Right ventricle myocardium superior (tissue), 1 donor: ENCODE measurements around the gene HTR1D. TPM values are rescaled to one million over a fixed set of nuclear protein-coding genes. Genes with fewer than 3 reads are reported as not detected.
"Not testable (repeated sequence)": the region's sequence is repeated elsewhere in the genome, so short reads cannot be mapped to it uniquely, and the experiment has no call there.

Source experiments
- ATAC-seq: fragments of 200-7000 bp; cut with Tn5 transposase; one replicate; pipeline ENCODE4 v1.9.1; 2020; ENCODE audit warnings: mild to moderate bottlenecking; ENCODE audit not compliant: poor library complexity
- DNase-seq: peaks from one replicate; pipeline ENCODE4 v3.0.0-alpha.2; 2020
- intact Hi-C: fragments of 100-400 bp; cut with DNase I; formaldehyde crosslinking; loops from one replicate; pipeline ENCODE4 v1.11.2; 2022
- long read RNA-seq: library from polyadenylated mRNA; unstranded; transcript quantifications from one replicate; pipeline ENCODE4 v2.0.0, GENCODE V29; 2021
- total RNA-seq: library from RNA; stranded (reverse); fragmentation: NEBNext Ultra II Directional; extraction: Animal tissue kit (Norgen Biotek cat#: 25700); gene quantifications from one replicate; pipeline ENCODE4 v1.2.1, GENCODE V29; 2021
- donor health status: DM: no; HTN: yes; CAD: no; lungs with severe emphysema.

Gene HTR1D, protein sequence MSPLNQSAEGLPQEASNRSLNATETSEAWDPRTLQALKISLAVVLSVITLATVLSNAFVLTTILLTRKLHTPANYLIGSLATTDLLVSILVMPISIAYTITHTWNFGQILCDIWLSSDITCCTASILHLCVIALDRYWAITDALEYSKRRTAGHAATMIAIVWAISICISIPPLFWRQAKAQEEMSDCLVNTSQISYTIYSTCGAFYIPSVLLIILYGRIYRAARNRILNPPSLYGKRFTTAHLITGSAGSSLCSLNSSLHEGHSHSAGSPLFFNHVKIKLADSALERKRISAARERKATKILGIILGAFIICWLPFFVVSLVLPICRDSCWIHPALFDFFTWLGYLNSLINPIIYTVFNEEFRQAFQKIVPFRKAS
- not detected for total RNA-seq
- long read RNA-seq = 0 reads

DNA sequence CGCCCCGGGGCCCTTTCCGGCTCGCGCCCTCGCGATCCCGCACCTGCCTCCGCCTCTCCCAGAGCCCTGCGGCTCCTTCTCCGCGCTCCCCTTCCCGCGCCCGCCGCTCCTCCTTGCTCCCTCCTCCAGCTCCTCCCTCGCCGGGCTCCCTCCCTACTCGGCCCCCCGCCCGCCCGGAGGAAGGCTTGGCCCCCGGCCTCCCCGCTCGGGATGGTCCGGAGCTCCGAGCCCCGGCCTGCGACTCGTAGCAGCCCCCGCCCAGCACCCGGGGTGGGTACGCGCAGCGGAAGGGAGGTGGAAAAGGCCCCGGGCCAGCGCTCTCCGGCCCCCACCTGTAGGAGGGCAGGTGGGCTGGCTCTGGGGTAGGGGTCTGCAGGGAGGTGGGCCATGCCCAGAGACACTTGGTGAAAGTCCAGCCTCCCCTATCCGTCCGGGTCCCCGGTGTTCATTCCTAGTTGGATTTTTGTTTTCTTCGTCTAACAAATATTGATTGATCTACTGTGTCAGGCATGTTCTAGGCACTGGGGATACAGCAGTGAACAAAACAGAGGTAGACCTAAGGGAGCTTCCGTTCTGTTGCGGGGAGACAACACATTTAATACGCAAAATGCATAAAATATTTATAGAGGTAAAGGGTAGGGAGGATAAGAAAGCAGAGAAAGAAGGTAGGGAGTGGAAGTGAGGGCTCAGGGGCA, at the start of gene HTR1D:
Gene HTR1D (minus strand): TSS at position 82 of the 695 bp plus-strand sequence. CDS start 23,283 bp downstream, outside the sequence.
- ATAC-seq (peak; percentile 12), DNase-seq (no peak)
- intact Hi-C loops = loop anchor here (10.0 kb wide), 1 partner anchor 57 kb away; no protein-coding TSS in a partner anchor

DNA sequence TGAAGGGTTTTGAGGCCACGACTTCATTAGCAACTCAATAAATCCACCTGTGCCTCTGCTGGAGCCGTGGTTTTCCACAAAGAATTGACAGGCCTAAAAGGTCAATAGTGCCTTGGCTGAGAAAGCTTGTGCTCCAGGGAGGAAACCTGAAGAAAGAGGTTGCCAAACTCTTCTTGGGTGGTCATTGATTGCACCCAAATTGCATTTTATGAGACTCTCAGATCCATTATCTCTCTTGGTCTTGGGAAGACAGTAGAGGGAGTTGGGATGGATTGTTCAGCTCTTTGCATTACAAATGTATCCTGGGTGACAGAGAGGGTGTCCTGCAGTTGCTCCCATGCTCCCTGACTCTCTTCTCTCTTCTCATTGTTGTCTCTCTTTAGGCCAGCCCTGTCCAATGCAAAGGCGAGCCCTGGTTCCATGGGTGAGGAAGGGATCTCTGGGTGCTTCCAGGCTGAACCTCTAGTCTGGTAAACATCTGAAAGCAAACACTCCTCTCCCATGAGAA, 46.1 kb upstream of the HTR1D start:
- intact Hi-C loops = loop anchor here (10.0 kb wide), 1 partner anchor 289 kb away; the partner anchor contains the start of gene LACTBL1
- ATAC-seq = no peak

DNA sequence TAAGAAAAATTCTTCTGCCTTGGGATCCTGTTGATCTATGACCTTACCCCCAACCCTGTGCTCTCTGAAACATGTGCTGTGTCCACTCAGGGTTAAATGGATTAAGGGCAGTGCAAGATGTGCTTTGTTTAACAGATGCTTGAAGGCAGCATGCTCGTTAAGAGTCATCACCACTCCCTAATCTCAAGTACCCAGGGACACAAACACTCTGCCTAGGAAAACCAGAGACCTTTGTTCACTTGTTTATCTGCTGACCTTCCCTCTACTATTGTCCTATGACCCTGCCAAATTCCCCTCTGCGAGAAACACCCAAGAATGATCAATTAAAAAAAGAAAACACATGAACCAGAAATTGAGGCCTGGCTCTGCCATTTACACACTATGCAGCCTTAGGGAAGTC, 40.8 kb upstream of the HTR1D start:
- DNase-seq, intact Hi-C loops, ATAC-seq: not testable (repeated sequence)

More for the DNA sequence above, 46.1 kb upstream of the HTR1D start:
- DNase-seq = no peak

DNA sequence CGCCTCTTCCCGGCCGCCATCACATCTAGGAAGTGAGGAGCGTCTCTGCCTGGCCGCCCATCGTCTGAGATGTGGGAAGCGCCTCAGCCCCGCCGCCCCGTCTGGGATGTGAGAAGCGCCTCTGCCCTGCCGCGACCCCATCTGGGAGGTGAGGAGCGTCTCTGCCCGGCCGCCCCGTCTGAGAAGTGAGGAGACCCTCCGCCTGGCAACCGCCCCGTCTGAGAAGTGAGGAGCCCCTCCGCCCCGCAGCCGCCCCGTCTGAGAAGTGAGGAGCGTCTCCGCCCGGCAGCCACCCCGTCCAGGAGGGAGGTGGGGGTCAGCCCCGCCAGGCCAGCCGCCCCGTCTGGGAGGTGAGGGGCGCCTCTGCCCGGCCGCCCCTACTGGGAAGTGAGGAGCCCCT, 40.1 kb upstream of the HTR1D start:
- ATAC-seq, intact Hi-C loops, DNase-seq: not testable (repeated sequence)

DNA sequence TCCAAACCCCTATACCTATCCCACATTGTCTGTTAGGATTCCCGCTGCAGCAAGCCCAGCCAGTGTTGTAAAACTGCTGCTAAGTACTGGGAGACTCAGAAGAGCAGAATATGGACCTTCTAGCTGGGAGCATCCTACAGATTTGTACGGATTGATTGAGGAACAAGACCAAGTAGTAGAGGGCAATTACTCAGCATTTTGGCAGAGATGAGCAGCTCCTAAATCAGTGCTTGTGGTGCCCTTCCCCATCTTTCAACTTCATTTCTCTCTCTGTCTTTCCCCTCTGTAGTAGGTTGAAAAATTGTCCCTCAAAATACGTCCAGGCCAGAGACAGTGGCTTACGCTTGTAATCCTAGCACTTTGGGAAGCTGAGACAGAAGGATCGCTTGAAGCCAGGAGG, 37.3 kb upstream of the HTR1D start:
- ATAC-seq = no peak
- intact Hi-C loops = no loop called here
- no peak for DNase-seq

DNA sequence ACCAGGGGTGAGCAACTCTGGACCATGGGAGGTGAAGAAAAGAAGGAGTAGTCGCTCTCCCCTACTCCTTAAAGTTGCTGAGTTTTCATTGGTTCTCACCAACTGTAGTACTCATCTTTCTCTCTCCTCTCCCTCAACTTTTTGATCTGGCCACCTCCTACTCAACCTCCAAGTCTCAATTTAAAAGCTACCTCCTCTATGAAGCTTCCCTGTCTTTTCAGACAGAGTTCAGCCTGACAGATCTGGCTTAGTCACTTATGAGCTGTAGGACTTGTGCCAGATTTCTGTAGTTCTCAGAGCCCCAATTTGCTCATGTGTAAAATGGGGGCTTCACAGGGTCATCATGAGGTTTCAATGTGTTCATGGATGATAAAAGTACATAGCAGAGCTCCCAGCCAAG, 34.5 kb upstream of the HTR1D start:
- intact Hi-C loops = no loop called here
- no peak for DNase-seq
- no peak for ATAC-seq

DNA sequence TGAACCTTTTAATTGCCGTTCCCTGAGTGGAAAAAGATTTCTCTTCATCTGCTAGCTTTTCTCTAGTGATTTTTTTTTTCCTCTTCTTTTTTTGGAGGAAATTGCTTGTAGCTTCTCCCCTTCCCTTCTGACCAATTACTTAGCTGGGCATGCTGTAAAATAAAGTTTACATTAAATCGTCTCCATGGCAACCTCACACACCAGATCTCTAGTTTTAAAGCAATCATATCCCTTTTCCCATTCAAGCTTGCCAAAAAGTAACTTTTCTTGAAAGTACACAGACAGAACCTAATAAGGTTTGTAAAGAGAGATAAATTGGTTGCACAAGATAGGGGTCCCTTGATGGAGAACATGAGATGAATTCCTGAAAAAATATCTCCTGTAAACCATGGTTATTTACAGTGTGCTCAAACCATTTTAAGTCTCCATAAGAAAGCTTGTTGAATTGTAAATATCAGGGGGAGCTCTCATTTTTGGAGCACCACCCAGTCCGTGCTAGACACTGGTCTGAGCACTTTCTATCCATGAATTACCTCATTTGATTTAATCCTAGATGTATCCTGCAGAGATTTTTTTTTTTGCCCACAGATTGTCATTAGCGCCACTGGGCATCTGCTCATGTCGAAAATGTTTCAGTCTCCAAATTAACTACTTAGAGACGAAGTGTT, 32.6 kb upstream of the HTR1D start:
- ATAC-seq = no peak
- intact Hi-C loops = no loop called here
- DNase-seq = no peak

DNA sequence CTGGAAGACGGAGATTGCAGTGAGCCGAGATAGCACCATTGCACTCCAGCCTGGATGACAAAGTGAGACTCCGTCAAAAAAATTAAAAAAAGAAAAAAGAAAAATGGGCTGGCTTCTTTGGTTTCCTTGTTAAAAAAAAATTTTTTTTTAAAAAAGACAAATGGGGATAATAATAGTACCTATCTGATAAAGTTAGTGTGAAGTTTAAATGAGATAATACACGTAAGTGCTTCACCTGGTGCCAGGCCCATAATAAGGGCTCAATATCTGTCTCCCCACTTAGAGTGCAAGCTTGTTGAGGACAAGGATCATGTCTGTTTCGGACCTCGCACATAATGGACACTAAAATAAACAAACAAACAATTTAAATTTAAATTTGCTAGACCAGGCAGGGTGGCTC, 30.0 kb upstream of the HTR1D start:
- DNase-seq = no peak
- intact Hi-C loops = no loop called here
- ATAC-seq = no peak

DNA sequence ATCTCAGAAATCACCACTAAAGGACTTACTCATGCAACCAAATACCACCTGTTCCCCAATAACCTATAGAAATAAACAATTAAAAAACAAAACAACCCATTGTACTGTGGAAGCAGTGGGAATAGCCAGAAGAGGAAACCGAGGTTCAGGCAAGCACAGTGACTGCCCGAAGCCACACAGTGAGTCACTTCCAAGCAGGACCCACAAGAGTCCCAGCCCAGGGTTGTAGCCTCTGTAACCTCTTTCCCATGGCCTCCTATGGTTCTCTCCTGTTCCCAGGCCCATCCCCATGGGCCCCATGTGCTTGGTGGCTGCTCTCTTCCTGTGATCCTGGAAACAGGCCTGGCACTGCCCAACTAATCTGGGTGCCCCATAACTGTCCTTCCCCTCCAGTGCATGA, 29.0 kb upstream of the HTR1D start:
- ATAC-seq (no peak), DNase-seq (no peak)
- intact Hi-C loops = no loop called here

DNA sequence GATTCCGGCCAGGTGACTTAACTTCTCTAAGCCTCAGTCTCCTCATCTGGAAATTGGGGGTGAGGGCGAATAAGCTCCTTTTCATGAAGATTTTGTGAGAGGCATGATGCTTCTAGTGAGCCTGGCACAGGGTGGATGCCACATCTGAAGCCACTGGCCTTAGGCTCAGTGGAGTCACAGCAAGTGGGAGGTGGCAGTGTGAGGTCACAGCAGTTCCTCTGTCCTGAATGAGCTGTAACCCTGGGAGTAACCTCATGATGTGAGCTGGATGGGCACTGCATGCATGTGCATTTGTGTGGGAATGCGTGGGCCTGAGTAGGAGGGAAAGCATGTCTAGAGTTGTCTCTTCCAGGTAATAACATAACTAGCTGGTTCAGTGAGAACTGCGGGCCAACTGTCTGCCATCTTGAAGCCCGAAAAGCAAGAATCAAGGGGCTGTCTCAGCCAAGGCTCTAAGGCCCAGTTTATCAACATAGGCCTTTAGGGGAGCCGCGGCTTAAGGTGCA, 27.0 kb upstream of the HTR1D start:
- intact Hi-C loops = no loop called here
- DNase-seq (no peak), ATAC-seq (no peak)

DNA sequence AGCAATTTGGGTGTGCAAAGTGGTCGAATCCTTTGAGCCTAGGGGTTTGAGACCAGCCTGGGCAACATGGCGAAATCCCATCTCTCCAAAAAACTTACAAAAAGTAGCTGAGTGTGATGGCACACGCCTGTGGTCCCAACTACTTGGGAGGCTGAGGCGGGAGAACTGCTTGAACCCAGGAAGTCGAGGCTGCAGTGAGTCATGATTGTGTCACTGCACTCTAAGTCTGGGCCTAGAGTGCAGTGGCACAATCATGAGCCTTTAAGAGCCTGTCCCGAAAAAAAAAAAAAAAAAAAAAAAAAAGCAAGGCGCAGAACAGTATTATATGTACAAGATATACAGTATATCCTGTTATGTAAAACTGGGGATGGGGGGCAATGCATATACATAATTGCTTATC, 25.1 kb upstream of the HTR1D start:
- intact Hi-C loops = no loop called here
- DNase-seq (no peak), ATAC-seq (no peak)

DNA sequence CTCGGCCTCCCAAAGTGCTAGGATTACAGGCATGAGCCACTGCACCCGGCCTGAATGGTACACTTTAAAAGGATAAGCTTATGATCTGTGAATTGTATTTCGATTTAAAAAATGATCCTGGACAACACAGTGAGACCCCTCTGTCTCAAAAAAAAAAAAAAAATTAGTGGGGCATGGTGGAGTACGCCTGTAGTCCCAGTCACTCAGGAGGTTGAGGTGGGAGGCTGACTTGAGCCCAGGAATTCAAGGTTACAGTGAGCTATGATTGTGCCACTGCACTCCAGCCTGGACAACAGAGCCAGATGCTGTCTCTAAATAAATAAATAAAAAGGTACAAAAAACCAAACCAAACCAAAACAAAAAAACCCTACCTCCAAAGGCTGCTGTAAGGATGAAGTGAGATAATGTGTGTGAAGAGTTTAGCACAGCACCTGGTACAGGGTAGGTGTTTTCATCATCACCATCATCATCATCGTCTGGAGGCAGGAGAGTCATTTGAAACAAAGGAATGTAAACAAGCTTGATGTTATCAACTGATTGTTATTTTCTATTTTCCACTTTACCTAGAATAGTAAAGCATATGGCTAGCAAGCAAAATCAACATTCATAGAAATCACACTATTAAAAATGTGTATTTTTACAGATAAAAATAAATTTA, 22.5 kb upstream of the HTR1D start:
- intact Hi-C loops = no loop called here
- no peak for ATAC-seq
- no peak for DNase-seq

DNA sequence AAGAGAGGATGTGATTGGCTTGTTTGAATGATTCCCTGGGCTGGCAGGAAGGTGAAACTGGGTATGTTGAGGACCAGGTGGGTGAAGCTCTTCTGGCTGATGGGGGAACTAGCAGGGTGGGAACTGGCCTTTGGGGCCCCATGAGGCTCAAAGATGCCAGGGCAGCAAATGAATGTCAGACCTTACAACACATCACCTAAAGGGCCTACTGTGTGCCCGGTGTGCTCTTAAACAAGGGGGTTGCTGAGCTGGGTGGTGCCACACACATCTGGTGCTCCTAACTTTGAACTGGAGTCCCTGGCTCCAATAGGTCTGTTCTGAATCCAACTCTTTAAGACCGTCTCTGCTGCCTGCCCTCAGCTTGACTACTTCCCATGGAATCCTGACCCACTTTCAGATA, 21.3 kb upstream of the HTR1D start:
- intact Hi-C loops = no loop called here
- DNase-seq = no peak
- ATAC-seq = no peak

DNA sequence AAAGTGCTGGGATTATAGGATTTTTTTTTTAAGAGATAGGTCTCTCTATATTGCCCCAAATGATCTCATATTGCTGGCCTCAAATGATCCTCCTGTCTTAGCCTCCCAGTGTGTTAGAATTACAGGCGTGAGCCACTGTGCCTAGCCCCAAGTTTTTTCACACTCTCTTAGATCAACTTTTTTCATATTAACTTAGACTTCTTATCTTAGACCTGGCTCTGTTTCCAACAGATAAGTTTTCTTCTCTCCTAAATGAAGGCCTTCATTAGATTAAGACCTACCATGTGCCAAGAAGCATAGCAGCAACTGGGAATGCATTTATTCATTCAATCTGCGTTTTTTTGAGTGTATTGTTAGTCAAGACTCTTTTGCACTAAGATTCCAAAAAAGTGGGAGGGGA, 20.2 kb upstream of the HTR1D start:
- ATAC-seq = no peak
- intact Hi-C loops = no loop called here
- DNase-seq = no peak

DNA sequence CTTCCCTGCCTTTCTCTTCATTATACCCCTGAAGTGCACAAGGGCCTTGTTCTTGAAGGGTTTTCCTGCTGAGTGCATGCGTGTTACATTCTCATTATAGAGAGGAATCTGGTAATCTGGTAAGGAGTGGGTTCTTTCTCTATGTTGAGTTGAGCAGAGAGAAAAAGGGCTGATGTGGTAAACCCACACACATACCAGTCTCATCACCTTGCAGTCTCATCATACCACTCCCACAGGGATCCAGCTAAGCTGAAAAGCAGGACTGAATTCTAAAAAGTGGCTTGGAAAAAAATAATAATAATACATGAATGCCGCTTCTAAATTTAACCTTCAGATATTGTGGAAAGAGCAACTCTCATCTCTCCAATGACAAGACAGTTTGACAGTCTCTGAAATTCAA, 10.5 kb upstream of the HTR1D start:
- ATAC-seq = no peak
- intact Hi-C loops = no loop called here
- DNase-seq = no peak

DNA sequence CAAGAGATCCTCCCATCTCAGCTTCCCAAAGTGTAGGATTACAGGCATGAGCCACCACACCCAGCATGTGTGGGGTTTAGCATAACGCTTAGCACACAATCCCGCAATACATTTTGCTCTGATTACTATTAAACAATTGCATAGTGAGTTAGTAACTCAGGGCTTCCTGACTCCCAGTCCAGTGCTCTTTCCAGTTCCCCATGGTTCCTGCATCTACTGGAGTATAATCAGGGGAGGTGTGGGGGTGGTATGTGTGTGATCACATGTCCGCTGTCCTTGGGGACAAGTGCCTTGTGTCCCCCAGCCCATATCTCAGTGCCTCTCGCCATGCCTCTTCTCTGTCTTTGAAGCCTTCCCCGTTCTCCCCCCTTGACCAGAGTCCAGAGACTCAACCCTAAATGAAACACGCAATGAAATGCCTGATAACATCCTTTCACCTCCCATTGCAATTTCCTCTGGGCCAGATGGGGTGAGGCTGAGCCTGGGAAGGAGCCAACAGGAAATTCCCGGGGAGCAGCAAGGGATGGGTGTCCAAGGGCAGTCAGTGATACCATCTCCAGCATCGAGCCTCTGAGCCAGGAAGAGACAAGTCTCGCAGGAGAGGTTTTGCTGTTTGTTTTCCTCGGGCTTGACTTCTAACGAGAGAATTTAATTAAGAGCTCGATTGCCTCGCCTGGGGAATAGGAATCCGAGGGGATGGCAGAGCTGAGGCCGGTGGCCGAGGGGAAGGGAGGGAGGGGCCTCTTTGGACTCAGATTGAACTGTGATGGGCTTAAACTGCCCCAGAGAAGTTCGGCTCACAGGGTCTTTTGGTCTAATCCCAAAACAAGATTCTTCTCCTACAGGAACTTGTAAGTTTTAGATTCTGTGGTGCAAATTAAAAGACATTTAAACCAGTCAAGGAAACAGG, 7.7 kb upstream of the HTR1D start:
- intact Hi-C loops = no loop called here
- DNase-seq = peak; percentile 48
- peak; percentile 61 for ATAC-seq

DNA sequence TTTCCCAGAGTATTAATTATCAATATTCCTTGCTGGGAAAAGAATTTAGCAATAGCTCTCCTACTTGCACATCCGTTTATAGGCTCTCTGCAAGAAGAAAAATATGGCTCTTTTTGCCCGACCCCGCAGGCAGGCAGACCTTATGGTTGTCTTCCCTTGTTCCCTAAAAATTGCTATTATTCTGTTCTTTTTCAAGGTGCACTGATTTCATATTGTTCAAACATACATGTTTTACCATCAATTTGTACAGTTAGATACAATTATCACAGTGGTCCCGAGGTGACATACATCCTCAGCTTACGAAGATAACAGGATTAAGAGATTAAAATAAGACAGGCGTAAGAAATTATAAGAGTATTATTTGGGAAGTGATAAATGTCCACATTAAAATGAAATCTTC, 6.7 kb upstream of the HTR1D start:
- intact Hi-C loops, ATAC-seq, DNase-seq: not testable (repeated sequence)
